NCI-H446 (cell line): ENCODE data around the gene GSDME.

Source experiments
- DNase-seq, 2 experiments: peaks; one replicate each; lab custom pipeline; 2025; lab: John Stamatoyannopoulos, UW

Gene GSDME

GRCh38 chr7:24653316-24654085 lies 103.8 kb downstream of the GSDME start:
- no peak for DNase-seq

GRCh38 chr7:24652251-24652939 lies 104.9 kb downstream of the GSDME start:
- DNase-seq = no peak
